ENCODE data around the gene TAGLN3.

TAGLN3 gene

GRCh38 chr3:111952086-111952485 lies 46.6 kb upstream of the TAGLN3 start:
- Histone ChIP-seq H3K36me3 (ENCODE audit: low read length) (no peaks in the 10 kb centered on the region), H3F3A (ENCODE audit: insufficient read depth) (no peaks in the 10 kb centered on the region)
- TF ChIP-seq CTCF (IDR thresholded peaks at IDR 0.05; ENCODE audit: insufficient read depth, low read length, poor library complexity, severe bottlenecking) (no peak), EZH2phosphoT487 (conservative IDR thresholded peaks at IDR 0.05; ENCODE audit: low read length) (no peak)

GRCh38 chr3:111952866-111953450 lies 45.8 kb upstream of the TAGLN3 start:
- H3F3A ChIP-seq (ENCODE audit: insufficient read depth), result no peaks in the 10 kb centered on the region
- no peaks in the 10 kb centered on the region for H3K36me3 ChIP-seq (ENCODE audit: low read length)
- no peak overlapping the region for H2AFZ ChIP-seq (ENCODE audit: low read depth, low read length, severe bottlenecking)
- no peaks in the 10 kb centered on the region for H3K9me2 ChIP-seq (replicated peaks; ENCODE audit: insufficient read depth, low read length)
- TF ChIP-seq CTCF (IDR thresholded peaks at IDR 0.05; ENCODE audit: insufficient read depth, low read length, poor library complexity, severe bottlenecking), result no peak
- H3K4me2 ChIP-seq (ENCODE audit: low read depth, low read length, poor library complexity, severe bottlenecking), result no peak overlapping the region
- H3K9me3 ChIP-seq (ENCODE audit: insufficient read depth, low read length), result no peaks in the 10 kb centered on the region
- no peak overlapping the region for H3K4me3 ChIP-seq (ENCODE audit: insufficient read depth, low read length, poor library complexity, severe bottlenecking)
- no peaks in the 10 kb centered on the region for H3K79me2 ChIP-seq (ENCODE audit: insufficient read depth, low read length)
- H3K27ac ChIP-seq (ENCODE audit: low read depth, low read length), result no peak overlapping the region
- no peaks in the 10 kb centered on the region for H3K27me3 ChIP-seq (ENCODE audit: low read length)
- no peak overlapping the region for H3K9ac ChIP-seq (ENCODE audit: low read length)
- no peaks in the 10 kb centered on the region for H4K20me1 ChIP-seq (ENCODE audit: low read depth, low read length)

More at GRCh38 chr3:111952086-111952485, 46.6 kb upstream of the TAGLN3 start:
- Histone ChIP-seq H3K9me2 (replicated peaks; ENCODE audit: insufficient read depth, low read length) (no peaks in the 10 kb centered on the region), H3K79me2 (ENCODE audit: insufficient read depth, low read length) (no peaks in the 10 kb centered on the region), H3K27ac (ENCODE audit: low read depth, low read length) (no peak overlapping the region), H3K4me3 (ENCODE audit: insufficient read depth, low read length, poor library complexity, severe bottlenecking) (no peak overlapping the region), H3K9me3 (ENCODE audit: insufficient read depth, low read length) (no peaks in the 10 kb centered on the region), H4K20me1 (ENCODE audit: low read depth, low read length) (no peaks in the 10 kb centered on the region), H3K9ac (ENCODE audit: low read length) (no peak overlapping the region), H2AFZ (ENCODE audit: low read depth, low read length, severe bottlenecking) (no peak overlapping the region), H3K4me2 (ENCODE audit: low read depth, low read length, poor library complexity, severe bottlenecking) (no peak overlapping the region), H3K27me3 (ENCODE audit: low read length) (no peaks in the 10 kb centered on the region)

DNA sequence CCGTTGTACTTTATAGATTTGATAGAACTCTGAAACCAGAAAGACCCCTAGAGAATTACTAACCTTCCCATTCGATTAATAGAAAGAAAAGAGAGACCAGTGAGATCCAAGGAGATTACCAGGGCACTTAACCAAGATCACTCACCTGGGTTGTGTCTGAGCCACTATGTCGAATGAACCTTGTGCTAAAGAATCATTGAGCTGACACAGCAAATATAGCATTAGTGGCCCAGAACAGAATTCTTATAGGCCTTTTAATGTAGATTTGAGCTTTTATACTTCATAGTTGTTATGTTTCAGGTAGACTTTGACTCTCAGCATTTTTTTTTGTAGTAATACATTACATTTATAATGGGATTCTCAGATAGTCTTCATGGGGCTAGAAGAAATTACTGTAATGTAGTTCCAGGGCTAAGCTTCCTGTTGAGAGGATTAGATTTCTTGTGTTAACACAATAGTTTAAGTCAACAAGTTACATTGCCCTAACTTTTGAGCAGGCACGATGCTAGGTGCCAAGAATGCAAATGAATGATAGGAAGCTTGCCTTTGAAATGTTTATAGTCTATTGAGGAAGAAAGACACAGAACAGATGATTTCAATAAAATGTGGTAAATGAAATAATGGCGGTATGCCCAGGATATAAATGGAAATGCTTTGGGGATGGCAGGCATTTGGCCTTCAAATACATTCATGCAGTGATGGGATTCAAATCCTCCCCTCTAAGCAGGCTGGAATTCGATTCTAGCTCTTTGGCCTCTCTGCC lies 44.3 kb upstream of the TAGLN3 start:
- H3F3A ChIP-seq (ENCODE audit: insufficient read depth), result no peaks in the 10 kb centered on the region
- no peak overlapping the region for H3K4me2 ChIP-seq (ENCODE audit: low read depth, low read length, poor library complexity, severe bottlenecking)
- H3K9me3 ChIP-seq (ENCODE audit: insufficient read depth, low read length), result no peaks in the 10 kb centered on the region
- no peak overlapping the region for H3K9ac ChIP-seq (ENCODE audit: low read length)
- no peaks in the 10 kb centered on the region for H3K9me2 ChIP-seq (replicated peaks; ENCODE audit: insufficient read depth, low read length)
- no peak overlapping the region for H2AFZ ChIP-seq (ENCODE audit: low read depth, low read length, severe bottlenecking)
- H3K27ac ChIP-seq (ENCODE audit: low read depth, low read length), result no peak overlapping the region
- TF ChIP-seq EZH2phosphoT487 (conservative IDR thresholded peaks at IDR 0.05; ENCODE audit: low read length), result no peak
- TF ChIP-seq CTCF (IDR thresholded peaks at IDR 0.05; ENCODE audit: insufficient read depth, low read length, poor library complexity, severe bottlenecking), result no peak
- H3K36me3 ChIP-seq (ENCODE audit: low read length), result no peaks in the 10 kb centered on the region
- H3K79me2 ChIP-seq (ENCODE audit: insufficient read depth, low read length), result no peaks in the 10 kb centered on the region
- no peak overlapping the region for H3K4me3 ChIP-seq (ENCODE audit: insufficient read depth, low read length, poor library complexity, severe bottlenecking)
- no peaks in the 10 kb centered on the region for H4K20me1 ChIP-seq (ENCODE audit: low read depth, low read length)
- H3K27me3 ChIP-seq (ENCODE audit: low read length), result no peaks in the 10 kb centered on the region

Measured in SU-DHL-6 (cell line).